ENCODE measurements around the gene XRCC3. TPM values are rescaled to one million over a fixed set of nuclear protein-coding genes. Genes with fewer than 3 reads are reported as not detected.

XRCC3 gene
- total RNA-seq, 6 donors from 2014 or later = 2.4 to 16.8 (median 5.8) TPM

GRCh38 chr14:103758059-103758776, 43.0 kb upstream of the XRCC3 start:
- Histone ChIP-seq H3K27ac (no peak overlapping the region), H3K36me3 (peaks cover 0 to 12% (median 0%) of the 10 kb centered on the region in 4 donors), H3K27me3 (no peaks in the 10 kb centered on the region), H3K4me1 (peaks cover 0 to 9% (median 0%) of the 10 kb centered on the region in 4 donors), H3K9me3 (no peaks in the 10 kb centered on the region), H3K4me3 (no peak overlapping the region)
- DNase-seq (no peak), ATAC-seq (ENCODE audit: low FRiP score in 2 of 2) (peak in 1 of 2 donors; percentile 68)
- TF ChIP-seq POLR2A (IDR thresholded peaks at IDR 0.05) = no peak
- WGBS, 2 donors = 90 to 95% methylated on average over 8 of the region's 8 CpGs

GRCh38 chr14:103755060-103755459, 39.8 kb upstream of the XRCC3 start:
- H3K4me1 ChIP-seq = peaks cover 0 to 9% (median 0%) of the 10 kb centered on the region in 4 donors
- no peak overlapping the region for H3K4me3 ChIP-seq
- no peak overlapping the region for H3K27ac ChIP-seq
- H3K27me3 ChIP-seq = no peaks in the 10 kb centered on the region
- DNase-seq (no peak), ATAC-seq (ENCODE audit: low FRiP score in 2 of 2) (no peak)
- peaks cover 5 to 39% (median 7%) of the 10 kb centered on the region in 4 donors for H3K36me3 ChIP-seq
- WGBS, 2 donors = 88 to 96% methylated on average over 6 of the region's 6 CpGs
- H3K9me3 ChIP-seq = no peaks in the 10 kb centered on the region
- no peak for TF ChIP-seq POLR2AphosphoS5 (IDR thresholded peaks at IDR 0.05)
- no peak for TF ChIP-seq CTCF (IDR thresholded peaks at IDR 0.05)
- no peak for TF ChIP-seq EP300 (IDR thresholded peaks at IDR 0.05)
- TF ChIP-seq POLR2A (IDR thresholded peaks at IDR 0.05) = no peak

GRCh38 chr14:103753774-103754173, 38.5 kb upstream of the XRCC3 start:
- peaks cover 0 to 9% (median 0%) of the 10 kb centered on the region in 4 donors for H3K4me1 ChIP-seq
- no peak overlapping the region for H3K4me3 ChIP-seq
- no peaks in the 10 kb centered on the region for H3K9me3 ChIP-seq
- TF ChIP-seq EP300 (IDR thresholded peaks at IDR 0.05) = no peak
- TF ChIP-seq CTCF (IDR thresholded peaks at IDR 0.05) = no peak
- no peak for TF ChIP-seq POLR2A (IDR thresholded peaks at IDR 0.05)
- no peak for TF ChIP-seq POLR2AphosphoS5 (IDR thresholded peaks at IDR 0.05)
- 81 to 82% methylated on average over 9 of the region's 9 CpGs for WGBS, 2 donors
- H3K36me3 ChIP-seq = peaks cover 8 to 52% (median 15%) of the 10 kb centered on the region in 4 donors
- no peak overlapping the region for H3K27ac ChIP-seq
- no peak for ATAC-seq (ENCODE audit: low FRiP score in 2 of 2)
- no peak for DNase-seq
- no peaks in the 10 kb centered on the region for H3K27me3 ChIP-seq

- H3K27ac ChIP-seq = no peak overlapping the region
- H3K4me3 ChIP-seq = no peak overlapping the region
- no peaks in the 10 kb centered on the region for H3K9me3 ChIP-seq
- DNase-seq (no peak), ATAC-seq (ENCODE audit: low FRiP score in 2 of 2) (no peak)
- no peaks in the 10 kb centered on the region for H3K4me1 ChIP-seq
- no peaks in the 10 kb centered on the region for H3K27me3 ChIP-seq
- TF ChIP-seq CTCF (IDR thresholded peaks at IDR 0.05) (no peak), EP300 (IDR thresholded peaks at IDR 0.05) (no peak), POLR2A (IDR thresholded peaks at IDR 0.05) (no peak), POLR2AphosphoS5 (IDR thresholded peaks at IDR 0.05) (no peak)
- WGBS, 2 donors = 83 to 86% methylated on average over 5 of the region's 5 CpGs
- H3K36me3 ChIP-seq = peaks cover 11 to 86% (median 32%) of the 10 kb centered on the region in 4 donors
Observed at GRCh38 chr14:103749860-103750259, 34.6 kb upstream of the XRCC3 start.

- no peak overlapping the region for H3K4me3 ChIP-seq
- H3K27ac ChIP-seq = no peak overlapping the region
- TF ChIP-seq POLR2AphosphoS5 (IDR thresholded peaks at IDR 0.05) = no peak
- no peak for TF ChIP-seq POLR2A (IDR thresholded peaks at IDR 0.05)
- no peak for TF ChIP-seq EP300 (IDR thresholded peaks at IDR 0.05)
- no peak for TF ChIP-seq CTCF (IDR thresholded peaks at IDR 0.05)
- 93 to 94% methylated on average over 5 of the region's 5 CpGs for WGBS, 2 donors
- no peaks in the 10 kb centered on the region for H3K27me3 ChIP-seq
- no peaks in the 10 kb centered on the region for H3K4me1 ChIP-seq
- ATAC-seq (ENCODE audit: low FRiP score in 2 of 2) = no peak
- no peaks in the 10 kb centered on the region for H3K9me3 ChIP-seq
- H3K36me3 ChIP-seq = peaks cover 13 to 90% (median 36%) of the 10 kb centered on the region in 4 donors
- DNase-seq = no peak
Observed at GRCh38 chr14:103749452-103749851, 34.2 kb upstream of the XRCC3 start.

All from upper lobe of left lung (tissue), 6 donors.